K562 (cell line): ENCODE data around the gene ICA1. TPM values are rescaled to one million over a fixed set of nuclear protein-coding genes. Genes with fewer than 3 reads are reported as not detected.

Experiments
- ATAC-seq: fragments of 200-7000 bp; cut with Tn5 transposase; 3 replicates; pipeline ENCODE4 v1.9.1; 2020; ENCODE audit warnings: moderate library complexity
- BruUV-seq: library from RNA; stranded (reverse); fragments of 400-500 nt; replicated peaks from 2 replicates; lab custom pipeline; 2021; lab: Mats Ljungman, UMichigan
- CTCF ChIA-PET: fragments of 300-600 bp; formaldehyde crosslinking; extraction: SDS; loops from one replicate; lab custom pipeline; 2021; ENCODE audit warnings: low intra/inter-chr PET ratio; lab: Yijun Ruan, JAX
- POLR2A ChIA-PET: fragments of 300-600, 350-650 bp; sonication (Branson Sonifier 250); formaldehyde crosslinking; extraction: SDS; loops from one replicate; lab custom pipeline; 2021; ENCODE audit warnings: antibody characterized with exemption, inconsistent platforms; lab: Yijun Ruan, JAX
- DNase-seq, 4 experiments: peaks; one replicate each; pipeline versions ENCODE4 v3.0.0 to v3.0.0-alpha.2; 2011 to 2018; ENCODE audit warnings: low spot score in 3 of 4, mixed read lengths in 3 of 4; ENCODE audit errors: extremely low read depth in 1 of 4
- FAIRE-seq: peaks from 2 replicates; lab custom pipeline; 2011; peaks lifted over from hg19 to GRCh38; lab: Jason Lieb, UNC
- H2AFZ ChIP-seq: 2 replicates; pipeline ENCODE4 v1.6.0; 2011; ENCODE audit warnings: low read depth, low read length, control low read depth, inconsistent platforms
- H3K27ac ChIP-seq: fragments of 200-600 bp; 3 replicates; pipeline ENCODE4 v1.8.0; 2011; ENCODE audit warnings: low read depth, mild to moderate bottlenecking, control low read depth, inconsistent platforms, low read length, moderate library complexity, mixed read lengths; ENCODE audit errors: extremely low read depth
- H3K27me3 ChIP-seq, 2 experiments: fragments of 300-600 bp in 1 of 2; 2 replicates in 1 of 2; 3 replicates in 1 of 2; pipeline versions ENCODE4 v1.6.0 to v1.8.0; 2011; ENCODE audit warnings: inconsistent platforms in 2 of 2, low read length in 2 of 2, mild to moderate bottlenecking in 1 of 2, mixed read lengths in 1 of 2, moderate library complexity in 1 of 2; ENCODE audit not compliant: control insufficient read depth in 2 of 2, insufficient read depth in 2 of 2
- H3K36me3 ChIP-seq: fragments of 300-600 bp; 3 replicates; pipeline ENCODE4 v1.8.0; 2011; ENCODE audit warnings: mild to moderate bottlenecking, low read length, inconsistent platforms; ENCODE audit not compliant: control insufficient read depth, insufficient read depth
- H3K4me1 ChIP-seq, 2 experiments: fragments of 200-600 bp in 1 of 2; replicated peaks in 1 of 2; 2 replicates in 1 of 2; 3 replicates in 1 of 2; pipeline versions ENCODE4 v1.5.1 to v1.8.0; 2011; ENCODE audit warnings: inconsistent platforms in 2 of 2, low read length in 2 of 2, mild to moderate bottlenecking in 1 of 2, mixed read lengths in 1 of 2, moderate library complexity in 1 of 2; ENCODE audit not compliant: control insufficient read depth in 2 of 2, insufficient read depth in 2 of 2
- H3K4me2 ChIP-seq: 2 replicates; pipeline ENCODE4 v1.6.1; 2011; ENCODE audit warnings: low read length, control low read depth, inconsistent platforms, mixed read lengths; ENCODE audit not compliant: insufficient read depth
- H3K4me3 ChIP-seq: fragments of 200-600 bp; sonication (generic), shearing (Covaris generic); 2 replicates; pipeline ENCODE4 v1.5.1; 2016; ENCODE audit warnings: control low read depth, inconsistent platforms
- H3K79me2 ChIP-seq: fragments of 200-600 bp; 3 replicates; pipeline ENCODE4 v1.8.0; 2011; ENCODE audit warnings: low read length, inconsistent platforms; ENCODE audit not compliant: control insufficient read depth, insufficient read depth
- H3K9ac ChIP-seq, 2 experiments: 2 replicates each; pipeline versions ENCODE4 v1.6.0 to v1.6.1; 2011; ENCODE audit warnings: low read depth in 2 of 2, low read length in 2 of 2, control low read depth in 1 of 2, inconsistent platforms in 1 of 2, mild to moderate bottlenecking in 1 of 2, mixed read lengths in 1 of 2; ENCODE audit not compliant: insufficient read depth in 1 of 2
- H3K9me1 ChIP-seq: one replicate; pipeline ENCODE4 v1.6.0; 2011; ENCODE audit warnings: inconsistent platforms, mild to moderate bottlenecking, low read length, moderate library complexity; ENCODE audit not compliant: control insufficient read depth, insufficient read depth
- H3K9me3 ChIP-seq: replicated peaks from 2 replicates; pipeline ENCODE4 v1.5.1; 2011; ENCODE audit warnings: low read depth, low read length, inconsistent platforms; ENCODE audit not compliant: control insufficient read depth, insufficient read depth
- H4K20me1 ChIP-seq: replicated peaks from 2 replicates; pipeline ENCODE4 v1.6.1; 2011; ENCODE audit warnings: low read length, inconsistent platforms, mixed read lengths; ENCODE audit not compliant: control insufficient read depth, insufficient read depth
- C11orf30 ChIP-seq: fragments of 450-650 bp; IDR thresholded peaks from 2 replicates; pipeline ENCODE4 v1.6.1; 2016; ENCODE audit warnings: low read depth, mild to moderate bottlenecking
- CBFB ChIP-seq: sonication (generic); formaldehyde crosslinking; IDR thresholded peaks from 2 replicates; pipeline ENCODE4 v1.4.0; 2020; ENCODE audit warnings: mild to moderate bottlenecking, missing genetic modification reagents
- HDAC2 ChIP-seq: fragments of 450-650 bp; IDR thresholded peaks from 2 replicates; pipeline ENCODE4 v1.6.1; 2016; ENCODE audit warnings: mild to moderate bottlenecking
- MAFG ChIP-seq: fragments of 450-650 bp; conservative IDR thresholded peaks from 2 replicates; pipeline ENCODE4 v1.6.1; 2016; ENCODE audit warnings: missing genetic modification characterization, missing compliant biosample characterization
- MYNN ChIP-seq, 2 experiments: sonication (generic); formaldehyde crosslinking in 1 of 2; IDR thresholded peaks; 2 replicates each; pipeline versions ENCODE4 v1.5.0 to v1.6.1; 2016 to 2020; ENCODE audit warnings: antibody characterized with exemption in 1 of 2, missing genetic modification reagents in 1 of 2
- NFE2 ChIP-seq: IDR thresholded peaks from 2 replicates; pipeline ENCODE4 v1.6.1; 2014; ENCODE audit warnings: antibody characterized with exemption, low read depth
- NFE2L1 ChIP-seq: fragments of 450-650 bp; IDR thresholded peaks from 2 replicates; pipeline ENCODE4 v1.6.1; 2016; ENCODE audit warnings: missing genetic modification characterization, low read depth, mild to moderate bottlenecking, missing compliant biosample characterization, moderate library complexity, borderline replicate concordance
- NR2C1 ChIP-seq, 2 experiments: fragments of 450-650 bp; IDR thresholded peaks; 2 replicates each; pipeline ENCODE4 v1.6.1; 2017; ENCODE audit warnings: mild to moderate bottlenecking in 2 of 2, antibody characterized with exemption in 1 of 2, inconsistent platforms in 1 of 2, missing compliant biosample characterization in 1 of 2, missing genetic modification characterization in 1 of 2
- PURB ChIP-seq: sonication (generic); formaldehyde crosslinking; IDR thresholded peaks from 2 replicates; pipeline ENCODE4 v1.9.0; 2021; ENCODE audit warnings: low read depth, mild to moderate bottlenecking, missing genetic modification reagents
- RBM22 ChIP-seq: fragments of 200-400 bp; formaldehyde crosslinking; IDR thresholded peaks from 2 replicates; pipeline ENCODE4 v1.6.1; 2018; ENCODE audit warnings: low read length, low read depth; ENCODE audit not compliant: poor library complexity, severe bottlenecking
- SPI1 ChIP-seq: IDR thresholded peaks from 2 replicates; pipeline ENCODE4 v1.6.1; 2011; ENCODE audit warnings: low read depth, low read length, control low read depth, borderline replicate concordance
- ZNF316 ChIP-seq: fragments of 450-650 bp; IDR thresholded peaks from 2 replicates; pipeline ENCODE4 v1.6.1; 2016
- WGBS: fragments of 100-300 bp; shearing (Covaris generic); methylation state at CpG from one replicate; pipeline ENCODE4 v1.1.6; 2016; ENCODE audit warnings: low coverage, mixed read lengths; ENCODE audit not compliant: insufficient coverage; ENCODE audit errors: missing lambda C conversion rate; 5-methylcytosine and 5-hydroxymethylcytosine counted together
- in situ Hi-C: fragments of 300-500 bp; cut with MboI; formaldehyde crosslinking; loops from 4 replicates; pipeline ENCODE4 v1.15.0; 2018; ENCODE audit warnings: inconsistent platforms, mixed read lengths
- intact Hi-C: fragments of 100-400 bp; cut with micrococcal nuclease; formaldehyde crosslinking; loops from 2 replicates; pipeline ENCODE4 v1.14.2; 2022
- polyA plus RNA-seq, 8 experiments: library from polyadenylated mRNA; depleted of rRNA in 4 of 8; stranded (reverse) in 5 of 8; unstranded in 3 of 8; fragments of >200 nt; fragmentation: Nextera tagmentation in 2 of 8; fragmentation: Illumina TruSeq in 1 of 8; extraction: Ambion mirVana in 2 of 8; extraction: Trizol in 1 of 8; gene quantifications; 2 replicates each; pipeline versions ENCODE4 v1.2.1 to v1.2.3, GENCODE V29; 2011 to 2014; ENCODE audit warnings: inconsistent platforms in 1 of 8, missing spikeins in 1 of 8
- total RNA-seq, 7 experiments: library from RNA; depleted of rRNA in 6 of 7; stranded (reverse); fragments of >200 nt in 6 of 7; fragmentation: Illumina TruSeq in 2 of 7; extraction: Trizol in 2 of 7; gene quantifications; 2 replicates each; pipeline versions ENCODE4 v1.2.1 to v1.2.3, GENCODE V29; 2011 to 2021; ENCODE audit warnings: low replicate concordance in 1 of 7

Gene ICA1
- total and polyA plus RNA-seq, 9 of the 15 experiments (the other 6 are each of a cell fraction or from before 2014, with no cell fraction given) = 7.1 to 22.3 (median 16.4) TPM

DNA sequence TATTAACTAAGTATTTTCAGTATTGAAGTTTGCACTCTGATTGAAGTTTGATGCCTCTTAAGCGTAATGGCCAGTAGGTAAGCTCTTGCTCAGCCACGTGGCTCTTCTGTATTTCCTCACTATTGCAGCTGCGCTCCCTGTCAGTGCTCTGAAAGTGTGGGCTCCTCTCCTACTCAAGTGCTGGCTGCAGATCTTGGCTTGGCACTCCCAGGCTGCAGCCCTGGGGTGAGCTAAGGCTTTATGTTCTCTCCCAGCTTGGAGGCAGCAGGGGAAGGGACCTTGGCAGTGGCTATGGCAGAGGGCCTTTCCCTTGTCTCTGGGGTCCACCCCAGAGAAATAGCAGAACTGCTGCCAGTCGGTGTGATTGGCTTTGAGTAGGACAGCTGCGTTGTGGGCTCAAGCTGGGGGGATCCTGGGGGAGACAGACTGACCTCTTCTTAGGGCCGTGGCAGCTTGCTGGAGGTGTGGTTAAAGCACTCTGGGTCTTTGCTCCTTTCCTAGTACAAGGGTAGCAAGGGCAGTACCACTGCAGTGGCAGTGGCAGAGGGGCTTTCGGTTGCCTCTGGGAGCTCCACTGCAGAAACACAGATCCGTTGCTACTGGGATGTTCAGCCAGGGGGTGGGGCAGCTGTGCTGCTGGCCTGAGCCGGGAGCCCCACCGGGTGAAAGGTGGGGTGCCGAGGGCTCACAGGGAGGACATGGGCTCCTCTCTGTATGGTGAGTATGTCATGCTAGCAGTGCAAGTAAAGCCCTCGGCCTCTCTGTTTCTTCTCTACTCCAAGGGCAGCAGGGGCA lies 192.9 kb downstream of the ICA1 start (continued):
- TF ChIP-seq RBM22 = no peak
- no peak for TF ChIP-seq PURB (CRISPR knock-in tag)
- no peak for TF ChIP-seq HDAC2
- no peak for TF ChIP-seq MYNN (IDR thresholded peaks at IDR 0.05)
- TF ChIP-seq MYNN (CRISPR knock-in tag; IDR thresholded peaks at IDR 0.05) = no peak
- no peak for TF ChIP-seq CBFB (CRISPR knock-in tag)

DNA sequence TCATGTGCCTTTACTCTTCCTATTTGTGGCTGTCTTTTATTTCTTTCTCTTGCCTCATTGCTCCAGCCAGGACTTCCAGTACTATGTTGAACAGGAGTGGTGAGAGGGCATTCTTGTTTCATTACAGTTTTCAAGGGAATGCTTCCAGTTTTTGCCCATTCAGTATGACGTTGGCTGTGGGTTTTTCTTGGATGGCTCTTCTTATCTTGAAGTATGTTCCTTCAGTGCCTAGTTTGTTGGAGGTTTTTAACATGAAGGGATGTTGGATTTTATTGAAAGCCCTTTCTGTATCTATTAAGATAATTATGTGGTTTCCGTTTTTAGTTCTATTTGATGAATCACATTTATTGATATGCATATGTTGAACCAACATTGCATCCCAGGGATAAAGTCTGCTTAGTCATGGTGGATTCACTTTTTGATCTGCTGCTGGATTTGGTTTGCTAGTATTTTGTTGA lies 196.6 kb downstream of the ICA1 start:
- H3K9ac ChIP-seq = no peak overlapping the region
- H4K20me1 ChIP-seq = no peaks in the 10 kb centered on the region
- H3K79me2 ChIP-seq = no peaks in the 10 kb centered on the region
- H3K4me1 ChIP-seq = peaks cover 0 to 4% of the 10 kb centered on the region in 2 experiments; a peak in 2 of 5 replicates
- intact Hi-C loops (no loop called here), in situ Hi-C loops (no loop called here)
- 26% methylated on average over 2 of the region's 2 CpGs for WGBS
- FAIRE-seq (no peak), ATAC-seq (no peak), DNase-seq (no peak)
- no peak overlapping the region for H3K4me3 ChIP-seq
- H2AFZ ChIP-seq = no peak overlapping the region
- H3K27me3 ChIP-seq = no peaks in the 10 kb centered on the region
- no TSS peak for BruUV-seq
- H3K9me1 ChIP-seq = no peaks in the 10 kb centered on the region
- H3K4me2 ChIP-seq = no peak overlapping the region
- no peaks in the 10 kb centered on the region for H3K36me3 ChIP-seq
- CTCF ChIA-PET = no interaction called here
- peak; percentile 62 for TF ChIP-seq MAFG
- TF ChIP-seq ZNF316 = peak; percentile 59
- 0 out of 2 replicates have a peak, but pooled peaks have one; percentile 29 for TF ChIP-seq NFE2L1 (tag)
- no peak for TF ChIP-seq SPI1
- peak; percentile 50; the same call in 1 of the 2 replicates for TF ChIP-seq C11orf30
- TF ChIP-seq NR2C1 (IDR thresholded peaks at IDR 0.05) = no peak
- TF ChIP-seq NR2C1 (tag; IDR thresholded peaks at IDR 0.05) = no peak
- peak; percentile 60; the same call in 1 of the 2 replicates for TF ChIP-seq NFE2
- TF ChIP-seq, all 486 proteins: peak for 5
- POLR2A ChIA-PET = interaction anchor here (0.6 to 1.3 kb wide), 3 partner anchors 13 to 217 kb away, joined by 3 read pairs; no protein-coding TSS in a partner anchor
- Histone ChIP-seq H3K27ac (no peak overlapping the region), H3K9me3 (no peaks in the 10 kb centered on the region)
